Kidney glomerular epithelial cell (primary cell): Measurements from ENCODE around the gene PITPNC1.
"Not testable (repeated sequence)": the region's sequence is repeated elsewhere in the genome, so short reads cannot be mapped to it uniquely, and the experiment has no call there.

Source experiments
- DNase-seq: peaks from one replicate; lab custom pipeline; 2025; lab: John Stamatoyannopoulos, UW

Gene PITPNC1

GRCh38 chr17:67461876-67462275, 84.8 kb downstream of the PITPNC1 start:
- no peak for DNase-seq

GRCh38 chr17:67466251-67466796, 89.2 kb downstream of the PITPNC1 start:
- no peak for DNase-seq

GRCh38 chr17:67467500-67468455, 90.7 kb downstream of the PITPNC1 start:
- no peak for DNase-seq

GRCh38 chr17:67469208-67469980, 92.3 kb downstream of the PITPNC1 start:
- peak; percentile 10 for DNase-seq

- DNase-seq = no peak
Measured at GRCh38 chr17:67470163-67470562, 93.1 kb downstream of the PITPNC1 start.

GRCh38 chr17:67471118-67471517, 94.0 kb downstream of the PITPNC1 start:
- DNase-seq = no peak

- DNase-seq = not testable (repeated sequence)
Measured at GRCh38 chr17:67472606-67473005, 95.5 kb downstream of the PITPNC1 start.

- peak; percentile 12 for DNase-seq
Measured at GRCh38 chr17:67474081-67474661, 97.1 kb downstream of the PITPNC1 start.

- peak; percentile 64 for DNase-seq
Measured at GRCh38 chr17:67475161-67475937, 98.3 kb downstream of the PITPNC1 start.

GRCh38 chr17:67476787-67477335, 99.8 kb downstream of the PITPNC1 start:
- no peak for DNase-seq

GRCh38 chr17:67477687-67478086, 100.6 kb downstream of the PITPNC1 start:
- no peak for DNase-seq

- no peak for DNase-seq
Measured at GRCh38 chr17:67478401-67479041, 101.4 kb downstream of the PITPNC1 start.

- DNase-seq = no peak
Measured at GRCh38 chr17:67479148-67479547, 102.1 kb downstream of the PITPNC1 start.

GRCh38 chr17:67480959-67481358, 103.9 kb downstream of the PITPNC1 start:
- DNase-seq = not testable (repeated sequence)

GRCh38 chr17:67481808-67482207, 104.7 kb downstream of the PITPNC1 start:
- no peak for DNase-seq

GRCh38 chr17:67482764-67483163, 105.7 kb downstream of the PITPNC1 start:
- no peak for DNase-seq

GRCh38 chr17:67484261-67484660, 107.2 kb downstream of the PITPNC1 start:
- no peak for DNase-seq

GRCh38 chr17:67485666-67486065, 108.6 kb downstream of the PITPNC1 start:
- DNase-seq = no peak

GRCh38 chr17:67487506-67487905, 110.4 kb downstream of the PITPNC1 start:
- no peak for DNase-seq

- DNase-seq = no peak
Measured at GRCh38 chr17:67488161-67488560, 111.1 kb downstream of the PITPNC1 start.

- DNase-seq = no peak
Measured at GRCh38 chr17:67488768-67489167, 111.7 kb downstream of the PITPNC1 start.
